ENCODE data around the gene WBP1. TPM values are rescaled to one million over a fixed set of nuclear protein-coding genes. Genes with fewer than 3 reads are reported as not detected.
"Not testable (repeated sequence)": the region's sequence is repeated elsewhere in the genome, so short reads cannot be mapped to it uniquely, and the experiment has no call there.

The WBP1 gene
- total RNA-seq, 3 donors from 2014 or later = 19.3 to 21.5 (median 19.4) TPM

- peaks cover 9% of the 10 kb centered on the region for H3K4me1 Mint-ChIP-seq (ENCODE audit: low read depth)
- H3K4me3 Mint-ChIP-seq = no peak overlapping the region
- ATAC-seq (no peak), DNase-seq (no peak)
- peaks cover 30% of the 10 kb centered on the region for H3K27me3 Mint-ChIP-seq (ENCODE audit: low read depth)
- no peaks in the 10 kb centered on the region for H3K36me3 Mint-ChIP-seq (ENCODE audit: insufficient read depth)
- no peaks in the 10 kb centered on the region for H3K9me3 Mint-ChIP-seq
Measured at GRCh38 chr2:74439373-74439772, 18.9 kb upstream of the WBP1 start.

- Mint-ChIP-seq H3K4me3 (peak overlapping the region; percentile 52), H3K36me3 (ENCODE audit: insufficient read depth) (no peaks in the 10 kb centered on the region), H3K27me3 (ENCODE audit: low read depth) (peaks cover 36% of the 10 kb centered on the region), H3K4me1 (ENCODE audit: low read depth) (peaks cover 9% of the 10 kb centered on the region), H3K9me3 (no peaks in the 10 kb centered on the region)
- DNase-seq (no peak), ATAC-seq (no peak)
Measured at GRCh38 chr2:74439803-74440377, 18.3 kb upstream of the WBP1 start.

DNA sequence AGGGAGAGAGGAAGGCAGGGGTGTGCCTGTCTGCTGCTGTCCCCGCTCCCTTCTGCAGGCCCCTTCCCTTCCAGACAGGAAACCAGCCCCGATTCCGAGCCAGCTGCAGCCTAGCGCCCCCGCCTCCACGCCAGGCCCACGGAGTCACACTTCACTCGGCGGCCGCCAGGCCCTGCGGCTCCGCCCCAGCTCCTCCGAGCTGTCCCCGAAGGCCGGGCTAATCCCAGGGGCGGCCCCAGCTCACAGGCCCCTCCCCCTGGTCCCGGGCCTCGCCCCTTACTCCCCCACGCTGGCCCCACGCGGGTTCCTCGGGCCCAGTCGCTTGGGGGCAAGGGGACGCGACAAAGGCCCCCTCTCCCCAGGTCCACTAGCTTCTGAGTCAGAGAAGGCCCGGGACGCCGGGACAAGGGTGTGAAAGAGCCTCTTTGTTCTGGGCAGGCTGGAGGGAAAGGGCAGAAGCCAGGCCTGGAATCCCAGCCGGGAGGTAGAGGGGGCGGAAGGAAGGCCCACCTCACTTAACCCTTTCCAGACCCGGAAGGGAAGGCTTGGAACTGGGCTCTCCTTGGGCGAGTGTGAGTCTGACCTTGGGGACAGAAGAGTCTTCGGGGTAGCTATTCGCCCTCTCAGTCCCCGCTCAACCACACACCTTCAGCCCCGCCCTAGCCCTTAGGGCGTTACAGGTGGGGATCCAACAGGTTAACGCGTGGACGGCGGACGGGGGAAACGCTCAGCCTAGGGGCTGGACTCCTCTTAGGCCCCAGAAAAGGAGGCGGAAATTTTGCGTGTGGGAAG, 17.7 kb upstream of the WBP1 start:
- Mint-ChIP-seq H3K27me3 (ENCODE audit: low read depth) (peaks cover 39% of the 10 kb centered on the region), H3K4me3 (peak overlapping the region; percentile 58), H3K36me3 (ENCODE audit: insufficient read depth) (no peaks in the 10 kb centered on the region), H3K9me3 (no peaks in the 10 kb centered on the region), H3K4me1 (ENCODE audit: low read depth) (peaks cover 9% of the 10 kb centered on the region)
- ATAC-seq = peak; percentile 82 to 83
- DNase-seq = no peak

DNA sequence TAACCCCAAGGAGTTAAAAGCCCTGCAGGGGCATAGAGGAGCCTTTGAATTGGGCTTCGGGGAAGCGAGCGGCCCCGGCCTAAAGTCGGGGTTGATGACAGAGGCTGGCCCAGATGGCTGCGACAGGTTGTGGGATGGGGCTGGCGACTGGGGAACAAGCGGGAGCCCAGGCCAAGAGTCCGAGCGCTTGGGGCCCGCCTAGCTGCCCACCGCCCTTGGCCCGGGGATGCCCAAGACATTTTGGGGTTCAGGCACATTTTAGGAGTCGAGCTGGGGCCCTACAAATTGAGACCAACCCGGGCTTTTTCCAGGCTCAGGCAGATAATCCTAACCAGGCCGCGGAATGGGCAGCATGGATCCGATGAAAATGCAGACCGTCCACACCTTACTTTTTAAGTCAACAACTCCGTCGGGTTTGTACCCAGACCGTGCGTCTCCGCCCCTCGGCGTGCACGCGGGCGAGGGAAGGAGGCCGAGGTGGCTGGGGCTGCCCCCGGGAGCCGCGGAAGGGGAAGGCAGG, 17.0 kb upstream of the WBP1 start:
- H3K36me3 Mint-ChIP-seq (ENCODE audit: insufficient read depth) = no peaks in the 10 kb centered on the region
- H3K4me1 Mint-ChIP-seq (ENCODE audit: low read depth) = peaks cover 9% of the 10 kb centered on the region
- peaks cover 39% of the 10 kb centered on the region for H3K27me3 Mint-ChIP-seq (ENCODE audit: low read depth)
- H3K4me3 Mint-ChIP-seq = peak overlapping the region; percentile 58
- DNase-seq = no peak
- ATAC-seq = peak; percentile 36 to 56
- H3K9me3 Mint-ChIP-seq = no peaks in the 10 kb centered on the region

DNA sequence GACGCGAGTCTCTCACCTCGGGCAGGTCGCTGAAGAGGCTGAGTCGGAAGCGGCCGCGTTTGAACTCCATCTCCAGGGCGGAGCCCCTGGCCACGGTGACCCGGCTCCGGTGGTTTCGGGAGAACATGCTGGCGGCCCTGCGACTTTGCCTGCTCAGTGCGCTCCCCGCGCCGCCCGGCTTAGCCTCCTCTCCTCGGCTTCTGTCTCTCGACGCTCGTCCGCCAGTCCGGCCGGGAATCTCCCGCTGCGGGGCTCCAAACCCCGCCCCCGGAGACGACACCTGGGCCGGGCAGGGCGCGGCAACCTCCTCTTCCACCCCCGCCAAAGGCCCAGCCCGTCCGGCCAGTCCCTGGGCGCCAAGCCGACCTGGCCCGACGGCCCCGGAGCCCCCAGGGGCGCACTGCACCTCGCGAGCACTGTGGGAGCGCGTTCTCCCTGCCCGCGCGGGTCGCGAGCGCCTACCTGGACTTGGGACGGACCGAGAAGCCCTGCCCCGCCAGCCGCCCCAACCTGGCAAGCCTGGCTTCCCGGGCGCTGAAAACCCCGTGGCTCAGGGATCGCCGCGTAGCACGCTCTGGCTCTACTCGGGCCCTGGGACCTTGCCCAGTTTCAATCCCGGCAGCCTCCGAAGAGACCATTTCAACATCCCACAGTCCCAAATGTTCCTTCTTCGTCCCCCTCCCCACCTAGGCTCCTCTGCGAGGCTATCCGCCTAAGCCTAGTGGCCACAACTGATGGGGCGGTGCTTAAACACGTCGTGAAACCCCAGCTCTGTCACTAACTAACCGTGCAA, 16.4 kb upstream of the WBP1 start, which contains the start of gene RTKN:
TSS of gene RTKN (minus strand) at position 248 of the 793 bp plus-strand sequence. CDS start at position 127, 121 bp downstream.
- Mint-ChIP-seq H3K27me3 (ENCODE audit: low read depth) (peaks cover 39% of the 10 kb centered on the region), H3K36me3 (ENCODE audit: insufficient read depth) (no peaks in the 10 kb centered on the region), H3K9me3 (no peaks in the 10 kb centered on the region), H3K4me1 (ENCODE audit: low read depth) (peaks cover 9% of the 10 kb centered on the region), H3K4me3 (peak within 1 kb of the TSS; percentile 58)
- no peak for DNase-seq
- ATAC-seq = peak; percentile 31 to 53

- ATAC-seq; H3K4me1 Mint-ChIP-seq (ENCODE audit: low read depth); H3K36me3 Mint-ChIP-seq (ENCODE audit: insufficient read depth); DNase-seq; H3K9me3 Mint-ChIP-seq: not testable (repeated sequence)
- Mint-ChIP-seq H3K4me3 (peak overlapping the region; percentile 43), H3K27me3 (ENCODE audit: low read depth) (peaks cover 39% of the 10 kb centered on the region)
Measured at GRCh38 chr2:74442483-74443297, 15.5 kb upstream of the WBP1 start.

- H3K4me1 Mint-ChIP-seq (ENCODE audit: low read depth) = peaks cover 9% of the 10 kb centered on the region
- H3K36me3 Mint-ChIP-seq (ENCODE audit: insufficient read depth) = no peaks in the 10 kb centered on the region
- no peaks in the 10 kb centered on the region for H3K9me3 Mint-ChIP-seq
- no peak for ATAC-seq
- DNase-seq = no peak
- no peak overlapping the region for H3K4me3 Mint-ChIP-seq
- peaks cover 30% of the 10 kb centered on the region for H3K27me3 Mint-ChIP-seq (ENCODE audit: low read depth)
Measured at GRCh38 chr2:74444498-74445318, 13.5 kb upstream of the WBP1 start.

GRCh38 chr2:74447230-74447999, 10.8 kb upstream of the WBP1 start:
- DNase-seq (no peak), ATAC-seq (no peak)
- Mint-ChIP-seq H3K4me1 (ENCODE audit: low read depth) (peaks cover 2% of the 10 kb centered on the region), H3K4me3 (no peak overlapping the region), H3K27me3 (ENCODE audit: low read depth) (peaks cover 12% of the 10 kb centered on the region), H3K9me3 (no peaks in the 10 kb centered on the region), H3K36me3 (ENCODE audit: insufficient read depth) (no peaks in the 10 kb centered on the region)

GRCh38 chr2:74448771-74449170, 9.5 kb upstream of the WBP1 start:
- Mint-ChIP-seq H3K4me1 (ENCODE audit: low read depth) (peaks cover 10% of the 10 kb centered on the region), H3K27me3 (ENCODE audit: low read depth) (peaks cover 10% of the 10 kb centered on the region), H3K36me3 (ENCODE audit: insufficient read depth) (no peaks in the 10 kb centered on the region), H3K4me3 (no peak overlapping the region), H3K9me3 (no peaks in the 10 kb centered on the region)
- DNase-seq (no peak), ATAC-seq (no peak)

- DNase-seq (no peak), ATAC-seq (no peak)
- H3K27me3 Mint-ChIP-seq (ENCODE audit: low read depth) = no peaks in the 10 kb centered on the region
- no peak overlapping the region for H3K4me3 Mint-ChIP-seq
- H3K36me3 Mint-ChIP-seq (ENCODE audit: insufficient read depth) = peaks cover 7% of the 10 kb centered on the region
- H3K9me3 Mint-ChIP-seq = no peaks in the 10 kb centered on the region
- H3K4me1 Mint-ChIP-seq (ENCODE audit: low read depth) = peaks cover 25% of the 10 kb centered on the region
Measured at GRCh38 chr2:74450570-74451190, 7.6 kb upstream of the WBP1 start.

DNA sequence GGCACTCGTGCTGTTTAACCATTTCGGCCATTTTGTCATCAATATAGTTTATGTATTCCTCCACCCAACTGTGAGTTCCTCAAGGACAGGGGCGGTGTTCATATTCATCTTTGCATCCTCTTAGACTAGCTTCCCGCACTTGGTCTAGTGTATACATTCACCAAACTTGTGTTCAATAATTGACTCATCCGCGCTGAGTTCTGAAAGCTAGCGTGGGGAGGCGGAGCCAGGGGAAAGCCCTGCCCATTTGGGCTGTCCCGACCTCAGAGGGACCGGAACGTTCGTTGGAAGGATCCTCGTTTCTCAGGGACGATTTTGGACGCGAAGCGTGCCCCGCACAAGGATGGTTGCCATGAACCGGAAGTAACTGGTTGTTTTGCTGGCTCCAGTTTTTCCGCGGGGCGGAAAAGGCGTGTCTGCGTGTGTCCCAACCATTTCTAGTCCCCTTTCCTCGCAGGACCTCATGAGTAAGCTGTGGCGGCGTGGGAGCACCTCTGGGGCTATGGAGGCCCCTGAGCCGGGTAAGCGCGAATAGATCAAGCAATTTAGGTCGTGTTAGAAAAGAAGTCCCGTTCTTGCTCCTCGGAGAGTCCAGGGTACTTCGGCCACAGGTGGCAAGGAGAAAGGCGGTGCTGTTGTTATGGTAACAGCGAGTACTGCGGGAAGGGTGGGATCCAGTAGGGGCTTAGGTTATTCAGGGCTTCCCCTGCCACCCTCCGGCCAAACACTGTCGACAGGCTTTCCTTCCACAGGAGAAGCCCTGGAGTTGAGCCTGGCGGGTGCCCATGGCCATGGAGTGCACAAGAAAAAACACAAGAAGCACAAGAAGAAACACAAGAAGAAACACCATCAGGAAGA, 3.4 kb upstream of the WBP1 start, which contains the start of gene INO80B:
TSS of gene INO80B (plus strand) at position 434 of the 858 bp plus-strand sequence. CDS start at position 464, 30 bp downstream.
- Mint-ChIP-seq H3K36me3 (ENCODE audit: insufficient read depth) (peaks cover 14% of the 10 kb centered on the region), H3K4me3 (peak within 1 kb of the TSS; percentile 100), H3K9me3 (no peaks in the 10 kb centered on the region), H3K4me1 (ENCODE audit: low read depth) (peaks cover 59% of the 10 kb centered on the region), H3K27me3 (ENCODE audit: low read depth) (no peaks in the 10 kb centered on the region)
- DNase-seq (peak; percentile 97), ATAC-seq (peak; percentile 55 to 58)
